ENCODE results near the gene GNB3.
A peak's percentile ranks its signal among the peaks of the same experiment; 100 is the strongest.
"Not testable (repeated sequence)": the region's sequence is repeated elsewhere in the genome, so short reads cannot be mapped to it uniquely, and the experiment has no call there.

Gene GNB3

GRCh38 chr12:6863586-6864321, 23.0 kb downstream of the GNB3 start:
- no peak for DNase-seq

DNA sequence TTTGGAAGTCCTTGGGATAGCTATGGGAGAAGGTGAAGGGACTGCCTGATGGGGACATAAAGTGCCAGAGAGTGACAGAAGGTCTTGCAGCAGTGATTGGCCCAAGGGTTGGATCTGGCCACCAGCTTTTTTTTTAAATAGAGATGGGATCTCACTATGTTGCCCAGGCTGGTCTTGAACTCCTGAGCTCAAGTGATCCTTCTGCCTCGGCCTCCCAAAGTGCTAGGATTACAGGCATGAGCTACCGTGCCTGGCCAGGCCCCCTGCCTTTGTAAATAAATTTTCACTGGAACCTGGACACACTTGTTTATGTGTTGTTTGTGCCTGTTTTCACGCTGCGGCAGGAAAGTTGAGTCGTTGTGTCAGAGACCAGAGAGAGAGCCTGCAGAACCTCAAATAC, 24.6 kb downstream of the GNB3 start:
- not testable (repeated sequence) for DNase-seq

- DNase-seq: no peak
Observed at GRCh38 chr12:6866163-6866919, 25.6 kb downstream of the GNB3 start.

DNA sequence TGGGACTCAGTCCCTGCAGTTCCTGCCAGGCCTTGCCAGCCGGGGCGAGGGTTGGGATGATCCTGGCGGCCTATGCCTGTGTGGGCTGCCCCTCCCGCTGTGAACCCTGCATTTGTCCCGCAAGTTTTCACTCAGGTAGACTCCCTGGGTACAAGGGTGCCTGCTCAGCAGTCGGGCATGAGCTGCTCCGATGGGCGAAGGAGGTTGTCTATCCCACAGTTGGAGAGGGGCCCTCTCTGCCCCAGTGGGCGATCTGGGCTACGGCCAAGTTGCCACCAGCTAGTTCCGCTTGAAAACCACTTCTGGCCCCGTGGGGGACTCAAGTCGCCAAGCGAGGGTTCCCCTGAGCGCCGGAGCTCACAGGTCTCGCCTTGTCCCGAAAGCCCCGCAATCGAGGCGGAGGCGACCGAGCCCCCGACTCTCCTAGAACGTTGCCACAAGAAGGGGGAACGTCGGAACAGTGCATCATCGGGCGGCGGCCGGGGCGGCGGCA, 26.2 kb downstream of the GNB3 start:
- DNase-seq: no peak

- peak; percentile 74 for DNase-seq
Observed at GRCh38 chr12:6867413-6868210, 26.9 kb downstream of the GNB3 start, which contains the start of gene TPI1. Gene TPI1, plus strand, starts transcription at chr12:6867531. Its CDS starts 36 bp downstream, at chr12:6867567.

- no peak for DNase-seq
Observed at GRCh38 chr12:6868211-6869048, 27.7 kb downstream of the GNB3 start.

- DNase-seq: peak; percentile 84
Observed at GRCh38 chr12:6869049-6870021, 28.6 kb downstream of the GNB3 start.

DNA sequence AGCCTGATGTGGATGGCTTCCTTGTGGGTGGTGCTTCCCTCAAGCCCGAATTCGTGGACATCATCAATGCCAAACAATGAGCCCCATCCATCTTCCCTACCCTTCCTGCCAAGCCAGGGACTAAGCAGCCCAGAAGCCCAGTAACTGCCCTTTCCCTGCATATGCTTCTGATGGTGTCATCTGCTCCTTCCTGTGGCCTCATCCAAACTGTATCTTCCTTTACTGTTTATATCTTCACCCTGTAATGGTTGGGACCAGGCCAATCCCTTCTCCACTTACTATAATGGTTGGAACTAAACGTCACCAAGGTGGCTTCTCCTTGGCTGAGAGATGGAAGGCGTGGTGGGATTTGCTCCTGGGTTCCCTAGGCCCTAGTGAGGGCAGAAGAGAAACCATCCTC, 29.6 kb downstream of the GNB3 start:
- not testable (repeated sequence) for DNase-seq

DNA sequence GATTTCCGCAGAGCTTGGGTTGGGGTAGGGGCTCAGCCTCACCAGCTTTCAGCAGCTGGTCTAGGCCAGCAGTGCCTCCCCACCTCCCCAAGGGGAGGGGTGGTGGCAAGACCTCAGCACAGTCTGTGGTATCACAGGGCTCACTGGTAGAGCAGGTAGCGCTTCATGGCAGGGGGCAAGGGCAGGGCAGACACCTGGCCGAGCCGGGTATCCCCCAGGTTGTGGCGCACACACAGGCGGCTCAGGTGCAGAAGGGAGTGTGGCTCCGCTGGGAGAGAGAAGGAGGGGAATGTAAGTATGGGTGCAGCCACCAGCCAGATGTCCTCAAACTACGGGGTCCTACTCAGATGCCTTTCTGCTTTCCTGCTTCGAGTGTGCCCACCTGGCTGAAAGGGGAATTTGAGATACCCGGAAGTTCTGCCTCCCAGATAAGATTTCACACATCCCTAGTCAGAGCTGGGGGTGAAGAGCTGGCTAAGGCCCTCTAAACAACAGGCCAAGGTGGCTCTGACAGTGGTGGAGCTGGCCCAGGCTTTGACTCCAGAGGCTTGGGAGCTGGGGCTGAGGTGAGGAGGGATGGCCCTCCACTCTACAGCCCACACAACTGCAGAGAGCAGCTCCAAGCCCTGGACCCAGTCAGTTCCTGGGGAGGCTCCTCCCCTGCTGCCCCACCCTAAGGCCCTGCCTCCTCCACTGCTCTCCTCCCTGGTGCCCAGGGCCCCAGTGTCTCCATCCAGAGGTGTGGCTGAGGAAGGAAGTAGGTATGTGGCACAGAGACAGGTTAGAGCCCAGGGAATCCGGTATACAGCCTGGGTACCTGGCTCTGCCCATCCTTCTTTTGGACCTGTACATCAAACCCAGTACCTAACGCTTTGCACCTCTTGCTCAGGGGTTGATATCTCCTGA, 30.6 kb downstream of the GNB3 start:
- no peak for DNase-seq

DNA sequence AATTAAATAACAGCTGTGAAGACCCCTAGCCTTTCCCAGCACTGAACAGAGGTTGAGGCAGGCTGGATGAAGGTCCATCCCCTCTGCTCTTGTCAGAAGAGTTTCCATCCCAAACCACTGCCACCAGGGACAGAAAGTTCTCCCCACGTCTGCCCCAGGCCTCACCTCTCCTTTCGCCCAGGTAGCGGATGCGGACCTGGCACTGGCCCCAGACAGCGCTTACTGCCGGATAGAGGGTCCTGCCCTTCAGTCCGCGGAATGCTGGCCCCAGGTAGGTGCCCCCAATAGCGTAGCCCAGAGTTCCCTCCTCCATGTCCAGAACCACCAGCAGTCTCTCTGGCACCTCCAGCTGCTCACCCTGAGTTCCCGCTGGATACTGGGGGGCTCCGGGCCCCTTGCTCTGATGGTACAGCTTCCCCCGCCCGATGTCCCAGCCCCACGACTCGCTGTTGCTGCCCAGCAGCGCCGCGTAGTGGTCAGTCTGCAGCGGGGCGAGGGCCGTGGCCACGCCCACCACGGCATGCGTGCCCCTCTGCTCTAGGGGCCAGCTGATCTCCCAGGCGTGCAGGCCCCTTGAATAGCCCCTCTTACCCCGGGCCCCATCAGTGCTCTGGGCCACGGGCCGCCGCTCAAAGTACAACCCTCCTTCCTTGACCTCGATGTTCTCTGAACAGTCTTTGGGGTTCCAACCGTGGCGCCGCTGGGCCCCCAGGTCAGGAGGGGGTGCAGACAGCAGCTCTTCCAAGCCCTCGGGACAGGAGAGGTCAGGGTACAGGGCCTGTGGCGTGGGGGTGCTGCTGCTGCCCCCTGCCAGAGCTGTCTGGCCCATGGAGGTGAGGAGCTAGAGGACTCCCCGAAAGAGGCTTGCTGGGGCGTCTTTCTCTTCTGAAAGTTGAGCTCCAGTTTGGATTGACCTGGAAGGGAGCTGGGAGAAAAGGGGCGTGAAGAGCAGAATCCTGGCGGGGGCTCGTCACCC, 31.6 kb downstream of the GNB3 start:
- DNase-seq: peak; percentile 85

- DNase-seq: peak; percentile 99
Observed at GRCh38 chr12:6873094-6874014, 32.6 kb downstream of the GNB3 start, which contains the start of gene SPSB2. Gene SPSB2, minus strand, starts transcription at chr12:6873303. Its CDS starts 402 bp downstream, at chr12:6872901.

DNA sequence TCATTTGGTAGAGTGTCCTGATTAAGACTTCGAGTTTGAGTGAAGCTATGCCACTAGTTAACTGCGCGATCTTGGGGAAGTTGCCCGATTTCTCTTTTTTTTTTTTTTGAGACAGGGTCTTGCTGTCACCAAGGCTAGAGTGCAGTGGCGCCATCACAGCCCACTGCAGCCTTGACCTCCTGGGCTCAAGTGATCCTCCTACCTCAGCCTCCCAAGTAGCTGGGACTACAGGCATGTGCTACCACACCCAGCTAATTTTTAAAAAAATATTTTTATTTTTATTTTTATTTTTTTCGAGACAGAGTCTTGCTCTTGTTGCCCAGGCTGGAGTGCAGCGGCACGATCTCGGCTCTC, 33.3 kb downstream of the GNB3 start:
- DNase-seq: not testable (repeated sequence)

- not testable (repeated sequence) for DNase-seq
Observed at GRCh38 chr12:6879824-6880223, 39.1 kb downstream of the GNB3 start.

- DNase-seq: no peak
Observed at GRCh38 chr12:6883252-6883651, 42.5 kb downstream of the GNB3 start.

GRCh38 chr12:6883683-6884082, 43.0 kb downstream of the GNB3 start:
- no peak for DNase-seq

DNA sequence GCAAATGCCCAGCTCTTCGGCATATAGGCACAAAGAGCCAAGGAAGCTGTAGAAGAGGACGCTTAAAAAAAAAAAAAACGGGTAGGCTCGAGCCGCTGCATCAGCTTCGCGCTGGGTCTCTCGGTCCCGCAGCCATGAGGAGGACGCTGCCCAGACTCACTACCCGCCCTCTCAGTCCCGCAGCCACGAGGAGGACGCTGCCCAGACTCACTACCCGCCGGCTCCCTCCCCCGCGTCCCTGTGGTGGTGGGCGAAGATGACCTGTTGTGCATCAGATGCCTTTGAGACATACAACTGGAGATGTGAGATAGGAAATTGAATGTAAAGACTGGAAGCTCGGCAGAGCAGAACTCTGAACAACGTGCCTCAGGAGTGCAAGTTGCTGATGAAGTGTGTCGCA, 43.8 kb downstream of the GNB3 start:
- no peak for DNase-seq

Measured in T-helper 9 cell (primary cell).